Measurements from ENCODE around the gene FBXL20.

The FBXL20 gene

DNA sequence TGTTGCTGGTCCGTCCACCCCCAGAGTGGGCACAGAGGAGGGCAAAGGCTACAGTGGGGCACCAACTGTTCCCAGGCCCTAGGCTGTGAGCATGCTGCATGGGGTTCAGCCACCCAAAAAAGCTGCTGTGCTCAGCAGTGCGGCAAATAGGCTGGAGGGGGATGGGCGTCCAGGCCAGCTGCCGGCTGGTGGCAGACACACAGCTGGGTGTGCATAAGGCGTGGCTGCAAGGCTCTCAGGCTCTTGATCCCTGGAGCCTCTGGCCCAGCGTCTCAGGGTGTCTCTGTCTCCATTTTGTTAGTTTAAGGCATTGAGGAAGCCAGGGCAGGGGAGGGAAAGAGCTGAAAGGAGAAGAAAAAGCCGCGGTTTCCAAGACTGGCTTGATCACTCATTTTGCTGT, 192.5 kb downstream of the FBXL20 start:
- peak in 1 of 58 donors; percentile 33 for DNase-seq

DNA sequence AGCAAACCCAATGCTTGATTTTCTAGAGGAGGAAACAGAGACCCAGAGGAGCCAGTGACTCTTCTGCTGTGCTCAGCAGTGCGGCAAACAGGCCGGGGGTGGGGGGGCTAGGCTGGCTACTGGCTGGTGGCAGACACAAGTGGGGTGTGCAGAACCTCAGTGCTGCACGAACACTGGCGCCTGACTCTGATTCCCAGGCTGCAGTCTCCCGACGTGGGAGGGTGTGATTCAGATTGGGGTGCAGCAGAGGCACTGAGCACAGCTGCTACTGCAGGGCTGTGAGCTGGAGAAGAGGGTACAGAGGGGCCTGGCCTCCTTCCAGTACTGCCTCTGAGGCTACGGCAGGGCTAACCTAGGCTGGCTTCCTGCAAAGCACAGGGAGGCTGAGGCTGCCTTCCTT, 193.3 kb downstream of the FBXL20 start:
- DNase-seq, result peak in 48 of 58 donors; percentile 17 to 93 (median 57)

DNA sequence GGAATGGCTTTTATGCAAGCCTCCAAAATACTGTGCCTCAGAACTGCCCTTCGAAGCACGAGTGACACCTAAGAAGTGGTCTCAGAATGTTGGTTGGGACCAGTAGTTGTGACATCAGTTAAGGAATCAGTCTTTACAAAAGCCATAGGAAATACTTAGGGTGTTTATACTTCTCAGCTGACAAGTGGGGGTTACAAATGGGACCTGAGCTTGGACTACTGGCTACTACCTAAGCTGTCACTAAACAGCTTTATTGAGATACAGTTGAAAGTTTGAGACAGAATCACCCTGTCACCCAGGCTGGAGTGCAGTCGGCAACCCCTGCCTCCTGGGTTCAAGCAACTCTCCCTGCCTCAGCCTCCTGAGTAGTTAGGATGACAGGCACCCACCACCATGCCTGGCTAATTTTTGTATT, 196.3 kb downstream of the FBXL20 start:
- DNase-seq, result no peak

DNA sequence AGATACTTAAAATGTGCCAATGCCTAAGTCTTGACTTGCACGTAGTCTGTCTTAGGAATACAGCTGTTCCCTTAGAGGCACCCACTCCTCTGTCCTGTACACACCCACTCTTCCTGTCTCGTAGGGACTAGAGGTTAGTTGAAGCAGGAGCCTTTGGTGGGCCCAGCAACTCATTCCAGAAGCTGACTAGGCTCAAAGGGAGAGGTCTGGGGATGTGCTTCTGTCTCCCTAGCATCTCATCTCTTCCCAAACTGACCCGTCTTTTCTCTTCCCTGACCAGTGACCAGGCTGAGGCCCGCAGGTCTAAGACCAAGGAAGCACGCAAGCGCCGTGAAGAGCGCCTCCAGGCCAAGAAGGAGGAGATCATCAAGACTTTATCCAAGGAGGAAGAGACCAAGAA, 197.2 kb downstream of the FBXL20 start:
- no peak for DNase-seq
